Ishikawa (cell line): ENCODE measurements around the gene TSPAN14.

Experiments used
- RAD21 ChIP-seq: IDR thresholded peaks from 2 replicates; pipeline ENCODE4 v1.6.1; 2012; ENCODE audit warnings: low read depth
- TAF1 ChIP-seq: IDR thresholded peaks from 2 replicates; pipeline ENCODE4 v1.6.1; 2012; ENCODE audit warnings: low read depth, mild to moderate bottlenecking

- TF ChIP-seq TAF1, result no peak
- TF ChIP-seq RAD21, result no peak
Measured at GRCh38 chr10:80405035-80405434, 49.1 kb upstream of the TSPAN14 start.
